Prostate gland (tissue), 2 donors: ENCODE data around the gene ELFN1.

Experiments used
- CTCF ChIP-seq, 4 experiments: fragments of 200-600 bp in 2 of 4; fragments of 450-650 bp in 2 of 4; sonication (generic) in 2 of 4; IDR thresholded peaks; 1 replicate in 3 of 4; 2 replicates in 1 of 4; pipeline ENCODE4 v1.5.1; 2016 to 2019; ENCODE audit warnings: antibody characterized with exemption in 4 of 4, mild to moderate bottlenecking in 2 of 4, moderate library complexity in 2 of 4
- POLR2A ChIP-seq: fragments of 450-650 bp; IDR thresholded peaks from one replicate; pipeline ENCODE4 v1.6.1; 2016; ENCODE audit warnings: antibody characterized with exemption, mild to moderate bottlenecking
- POLR2AphosphoS5 ChIP-seq: sonication (generic); formaldehyde crosslinking; IDR thresholded peaks from one replicate; pipeline ENCODE4 v1.6.1; 2017; ENCODE audit warnings: antibody characterized with exemption

- TF ChIP-seq CTCF (IDR thresholded peaks at IDR 0.05): no peak
- TF ChIP-seq POLR2A: no peak
- TF ChIP-seq POLR2AphosphoS5: no peak
Observed at GRCh38 chr7:1662101-1662500, 8.0 kb upstream of the ELFN1 start.
